ENCODE data around the gene YES1.

DNA sequence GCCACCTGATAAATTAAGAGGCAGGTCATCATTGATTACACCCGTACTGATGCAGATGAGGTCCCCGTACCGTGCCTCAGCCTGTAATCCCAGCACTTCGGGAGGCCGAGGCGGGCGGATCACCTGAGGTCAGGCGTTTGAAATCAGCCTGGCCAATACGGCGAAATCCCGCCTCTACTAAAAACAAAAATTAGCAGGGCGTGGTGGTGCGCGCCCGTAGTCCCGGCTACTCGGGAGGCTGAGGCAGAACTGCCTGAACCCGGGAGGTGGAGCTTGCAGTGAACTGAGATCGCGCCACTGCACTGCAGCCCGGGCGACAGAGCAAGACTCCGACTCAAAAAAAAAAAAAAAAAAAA lies 98.9 kb downstream of the YES1 start:
- TF ChIP-seq, protein P1, sequence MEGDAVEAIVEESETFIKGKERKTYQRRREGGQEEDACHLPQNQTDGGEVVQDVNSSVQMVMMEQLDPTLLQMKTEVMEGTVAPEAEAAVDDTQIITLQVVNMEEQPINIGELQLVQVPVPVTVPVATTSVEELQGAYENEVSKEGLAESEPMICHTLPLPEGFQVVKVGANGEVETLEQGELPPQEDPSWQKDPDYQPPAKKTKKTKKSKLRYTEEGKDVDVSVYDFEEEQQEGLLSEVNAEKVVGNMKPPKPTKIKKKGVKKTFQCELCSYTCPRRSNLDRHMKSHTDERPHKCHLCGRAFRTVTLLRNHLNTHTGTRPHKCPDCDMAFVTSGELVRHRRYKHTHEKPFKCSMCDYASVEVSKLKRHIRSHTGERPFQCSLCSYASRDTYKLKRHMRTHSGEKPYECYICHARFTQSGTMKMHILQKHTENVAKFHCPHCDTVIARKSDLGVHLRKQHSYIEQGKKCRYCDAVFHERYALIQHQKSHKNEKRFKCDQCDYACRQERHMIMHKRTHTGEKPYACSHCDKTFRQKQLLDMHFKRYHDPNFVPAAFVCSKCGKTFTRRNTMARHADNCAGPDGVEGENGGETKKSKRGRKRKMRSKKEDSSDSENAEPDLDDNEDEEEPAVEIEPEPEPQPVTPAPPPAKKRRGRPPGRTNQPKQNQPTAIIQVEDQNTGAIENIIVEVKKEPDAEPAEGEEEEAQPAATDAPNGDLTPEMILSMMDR (IDR thresholded peaks at IDR 0.05; ENCODE audit: borderline replicate concordance, extremely low read depth, low read length, poor library complexity, severe bottlenecking) = no peak
- no peak for TF ChIP-seq EZH2 (IDR thresholded peaks at IDR 0.05; ENCODE audit: borderline replicate concordance, low read depth, low read length, severe bottlenecking)

All from DND-41 (cell line).